ENCODE results near the gene BCL7C.

Gene BCL7C

DNA sequence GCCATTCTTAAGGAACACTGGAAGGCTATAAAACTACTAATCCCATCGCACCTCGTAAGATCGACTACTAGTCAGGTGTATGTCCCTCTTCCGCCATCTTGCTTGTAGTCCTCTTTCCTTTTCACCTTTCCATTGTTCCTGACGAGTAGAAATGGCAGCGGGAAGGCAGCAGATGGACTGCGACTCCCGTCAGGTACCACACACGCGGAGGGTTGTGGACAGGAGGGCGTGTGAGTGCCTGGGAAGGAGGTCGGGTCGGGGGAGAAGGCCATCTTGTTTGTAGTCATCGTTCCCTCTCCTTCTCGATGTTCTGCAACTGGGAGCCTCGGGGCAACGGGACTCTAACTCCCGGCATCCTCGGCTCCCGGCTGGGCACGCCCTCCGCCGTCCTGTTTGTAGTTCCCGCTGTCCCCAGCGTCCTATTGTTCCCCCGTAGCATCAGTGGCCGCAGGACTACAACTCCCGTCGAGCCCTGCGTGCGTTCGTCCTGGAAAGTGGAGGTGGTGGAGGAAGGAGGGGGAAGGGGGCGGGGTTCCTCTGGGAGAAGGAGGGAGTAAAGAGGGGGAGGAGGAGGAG lies 29.2 kb upstream of the BCL7C start:
- peak; percentile 91 to 97 (median 96) for DNase-seq (ENCODE audit: low read depth in 3 of 3)

GRCh38 chr16:30922420-30922959 lies 28.6 kb upstream of the BCL7C start:
- DNase-seq (ENCODE audit: low read depth in 3 of 3), result peak; percentile 99 to 100 (median 99)

GRCh38 chr16:30921748-30922419 lies 28.0 kb upstream of the BCL7C start:
- DNase-seq (ENCODE audit: low read depth in 3 of 3), result peak; percentile 73 to 88 (median 76)

GRCh38 chr16:30921459-30921747 lies 27.5 kb upstream of the BCL7C start:
- no peak for DNase-seq (ENCODE audit: low read depth in 3 of 3)

- no peak for DNase-seq (ENCODE audit: low read depth in 3 of 3)
Observed at GRCh38 chr16:30920891-30921290, 27.0 kb upstream of the BCL7C start.

- DNase-seq (ENCODE audit: low read depth in 3 of 3), result no peak
Observed at GRCh38 chr16:30918614-30919013, 24.7 kb upstream of the BCL7C start.

DNA sequence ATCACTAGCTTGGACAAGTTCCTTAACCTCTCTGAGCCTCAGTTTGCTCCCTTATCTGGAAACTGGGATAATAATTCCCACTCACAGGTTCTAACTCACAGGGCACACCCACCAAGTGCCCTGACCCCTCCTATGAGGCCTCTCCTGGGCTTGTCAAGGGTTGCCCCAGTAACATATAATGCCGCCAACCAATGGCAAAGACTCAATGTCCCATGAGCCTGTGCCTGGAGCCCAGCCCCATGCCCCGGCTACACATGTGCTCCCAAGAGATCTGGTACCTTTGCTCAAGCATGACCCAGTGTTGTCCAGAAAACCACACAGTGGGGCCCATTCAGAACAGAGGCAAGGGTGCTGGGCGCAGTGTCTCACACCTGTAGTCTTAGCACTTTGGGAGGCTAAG lies 21.0 kb upstream of the BCL7C start:
- no peak for DNase-seq (ENCODE audit: low read depth in 3 of 3)

GRCh38 chr16:30912794-30913412 lies 19.0 kb upstream of the BCL7C start:
- DNase-seq (ENCODE audit: low read depth in 3 of 3), result no peak

DNA sequence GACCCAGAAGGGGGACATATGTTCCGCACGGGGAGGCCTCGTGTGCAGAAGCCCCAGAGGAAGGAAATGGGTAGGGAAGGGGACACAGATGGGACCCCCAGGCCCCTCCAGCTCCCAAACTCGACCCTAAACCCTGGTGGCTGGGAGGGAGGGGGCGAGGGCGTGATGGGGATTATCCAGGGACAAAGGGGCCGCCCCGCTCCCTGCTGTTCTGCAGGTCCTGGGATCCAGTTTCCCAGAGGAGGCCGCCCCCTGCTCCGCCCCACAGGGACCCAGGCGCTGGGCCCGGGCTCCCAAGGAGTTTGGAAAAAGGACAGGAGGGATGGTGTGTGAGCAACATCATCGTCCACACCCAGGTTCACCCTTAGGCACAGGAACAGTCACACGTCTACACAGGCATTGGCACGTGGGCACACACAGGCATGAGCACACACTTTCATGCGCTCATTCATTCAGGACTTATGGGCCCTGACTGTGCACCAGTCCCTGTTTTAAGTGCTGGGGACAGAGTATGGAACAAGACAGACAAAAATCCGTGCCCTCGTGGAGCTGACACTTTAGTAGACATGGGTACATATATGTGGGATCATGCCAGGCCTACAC lies 16.7 kb upstream of the BCL7C start:
- no peak for DNase-seq (ENCODE audit: low read depth in 3 of 3)

- DNase-seq (ENCODE audit: low read depth in 3 of 3), result no peak
Observed at GRCh38 chr16:30907064-30907463, 13.2 kb upstream of the BCL7C start.

DNA sequence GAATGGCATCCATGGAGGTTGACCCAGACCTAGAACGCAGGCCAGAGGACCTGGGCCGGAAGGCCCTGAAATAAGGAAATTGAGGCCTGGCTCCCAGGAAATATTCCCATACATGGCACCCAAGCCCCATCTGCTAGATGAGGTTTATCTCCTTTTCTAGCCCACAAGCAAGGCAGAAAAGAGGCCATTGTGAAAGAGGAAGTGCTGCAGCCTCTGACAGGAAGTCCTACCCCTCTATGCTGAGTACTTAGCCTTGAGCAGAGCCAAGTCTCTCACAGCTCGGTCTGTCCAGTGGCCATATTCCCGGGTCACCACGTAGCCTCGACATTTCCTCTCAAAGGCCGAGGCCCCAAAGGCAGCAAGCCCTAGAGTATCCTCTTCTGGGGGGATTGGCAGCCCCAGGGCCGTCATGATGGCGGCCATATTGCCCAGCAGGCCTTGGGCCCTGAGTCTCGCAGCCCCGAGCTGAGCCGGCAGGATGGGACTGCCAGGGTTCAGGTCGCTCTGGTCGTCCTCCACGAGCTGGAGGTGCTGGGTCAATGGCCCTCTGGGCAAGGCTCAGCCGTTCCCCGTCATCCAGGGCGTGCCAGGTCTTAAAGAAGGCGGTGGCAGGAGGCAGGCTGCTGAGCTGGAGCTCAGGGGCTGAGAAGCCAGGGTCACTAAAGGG lies 10.4 kb upstream of the BCL7C start:
- no peak for DNase-seq (ENCODE audit: low read depth in 3 of 3)

DNA sequence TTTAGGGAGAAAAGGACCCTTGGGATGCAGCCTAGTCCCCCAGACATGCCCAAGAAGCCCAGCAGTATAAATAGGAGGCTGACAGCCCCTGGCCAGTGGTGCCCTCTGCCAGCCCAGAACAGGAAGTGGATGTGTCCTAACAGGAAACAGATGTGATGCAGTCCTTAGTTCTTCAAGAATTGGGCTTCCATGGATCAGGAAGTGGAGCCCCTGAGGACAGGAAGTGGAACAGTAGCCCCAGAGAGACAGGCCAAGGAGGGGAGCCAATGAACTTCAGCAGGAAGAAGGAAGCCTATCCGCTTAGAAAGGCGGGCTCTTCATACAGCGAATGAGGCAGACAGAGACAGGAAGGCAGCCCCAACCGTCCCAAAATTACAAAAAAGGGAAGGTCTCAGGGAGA lies 9.7 kb upstream of the BCL7C start:
- DNase-seq (ENCODE audit: low read depth in 3 of 3), result no peak

DNA sequence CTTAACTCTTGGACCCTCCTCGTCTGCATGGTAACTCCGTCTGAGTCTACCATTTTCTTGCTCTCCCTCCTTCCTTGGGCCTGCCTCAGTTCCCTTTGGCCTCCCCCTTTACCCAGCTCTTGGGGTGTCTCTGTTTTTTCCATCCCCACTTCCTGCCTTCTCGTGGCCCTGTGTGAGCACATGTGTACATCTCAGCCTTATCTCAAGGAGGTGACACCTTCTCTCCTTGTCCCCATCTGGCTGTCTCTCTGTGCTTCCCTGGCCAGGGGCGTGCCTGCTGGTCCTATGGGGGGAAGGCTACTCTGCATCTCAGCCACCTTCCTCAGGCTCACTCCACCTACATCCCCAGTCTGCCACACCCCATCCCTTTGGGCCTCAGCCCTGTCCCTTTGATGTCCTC lies 9.1 kb upstream of the BCL7C start:
- no peak for DNase-seq (ENCODE audit: low read depth in 3 of 3)

- peak in 1 of 3 experiments; percentile 50 for DNase-seq (ENCODE audit: low read depth in 3 of 3)
Observed at GRCh38 chr16:30902029-30902972, 8.4 kb upstream of the BCL7C start.

GRCh38 chr16:30901201-30902028 lies 7.5 kb upstream of the BCL7C start:
- DNase-seq (ENCODE audit: low read depth in 3 of 3), result no peak

GRCh38 chr16:30900588-30900987 lies 6.7 kb upstream of the BCL7C start:
- no peak for DNase-seq (ENCODE audit: low read depth in 3 of 3)

GRCh38 chr16:30899794-30900193 lies 5.9 kb upstream of the BCL7C start:
- DNase-seq (ENCODE audit: low read depth in 3 of 3), result no peak

DNA sequence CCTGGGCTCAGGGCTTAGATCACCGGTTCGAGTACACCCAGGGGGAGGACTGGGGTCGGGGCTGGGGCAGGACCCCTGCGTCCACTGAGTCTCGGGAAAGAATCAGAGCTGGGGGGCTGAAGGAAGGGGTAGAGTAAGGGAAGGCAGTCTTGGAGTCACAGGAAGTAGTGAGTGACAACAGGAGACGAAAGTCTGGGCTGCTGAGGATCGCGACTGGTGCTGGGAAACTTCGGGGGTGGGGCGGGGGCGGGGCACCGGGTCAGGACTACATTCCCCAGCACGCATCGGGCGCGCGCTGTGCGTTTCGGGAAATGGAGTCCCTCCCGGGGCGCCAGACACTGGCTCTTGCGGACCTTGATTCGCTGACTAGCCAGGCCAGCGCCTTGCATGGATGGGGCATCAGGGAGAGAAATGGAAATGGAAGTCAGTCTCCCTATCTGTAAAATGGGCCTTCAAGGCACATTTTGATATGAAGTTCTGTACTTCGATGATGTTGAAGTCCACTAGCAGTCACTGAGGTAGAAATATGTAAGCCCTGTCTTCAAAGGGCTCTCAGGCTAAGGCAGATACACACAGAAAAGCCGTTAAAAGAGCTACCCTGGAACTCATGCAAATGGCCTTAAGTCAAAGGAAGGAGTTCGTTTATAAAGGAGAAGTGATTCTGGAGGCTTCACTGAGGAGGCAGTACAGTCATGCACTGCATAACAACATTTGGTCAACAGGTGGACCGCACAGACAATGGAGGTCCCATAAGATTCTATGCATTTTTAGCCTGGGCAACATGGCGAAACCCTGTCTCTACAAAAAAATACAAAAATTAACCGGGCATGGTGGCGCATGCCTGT lies 3.2 kb upstream of the BCL7C start:
- DNase-seq (ENCODE audit: low read depth in 3 of 3), result peak; percentile 66 to 82 (median 67)

GRCh38 chr16:30896261-30896888 lies 2.5 kb upstream of the BCL7C start, which contains the start of gene CTF1:
Gene CTF1, plus strand, starts transcription at chr16:30896614. Its CDS starts 30 bp downstream, at chr16:30896644.
- peak in 1 of 3 experiments; percentile 24 for DNase-seq (ENCODE audit: low read depth in 3 of 3)
